Hepatocyte (in vitro differentiated cells): ENCODE data around the gene PGGHG. TPM values are rescaled to one million over a fixed set of nuclear protein-coding genes. Genes with fewer than 3 reads are reported as not detected.
A peak's percentile ranks its signal among the peaks of the same experiment; 100 is the strongest.

Source experiments
- DNase-seq: peaks from one replicate; pipeline ENCODE4 v3.0.0-alpha.2; 2016; ENCODE audit warnings: low spot score
- H2AFZ ChIP-seq: fragments of 200-600 bp; sonication (generic); 2 replicates; pipeline ENCODE4 v1.6.0; 2016; ENCODE audit warnings: antibody characterized with exemption, mild to moderate bottlenecking
- H3K27ac ChIP-seq: fragments of 200-600 bp; sonication (generic); 2 replicates; pipeline ENCODE4 v1.5.1; 2016; ENCODE audit warnings: mild to moderate bottlenecking
- H3K27me3 ChIP-seq: fragments of 200-600 bp; sonication (generic); 2 replicates; pipeline ENCODE4 v1.6.1; 2016
- H3K36me3 ChIP-seq: fragments of 200-600 bp; sonication (generic); replicated peaks from 2 replicates; pipeline ENCODE4 v1.5.1; 2016; ENCODE audit warnings: low read depth; ENCODE audit not compliant: insufficient read depth
- H3K4me1 ChIP-seq: fragments of 200-600 bp; sonication (generic); 2 replicates; pipeline ENCODE4 v1.5.1; 2016; ENCODE audit warnings: mild to moderate bottlenecking, moderate library complexity; ENCODE audit not compliant: insufficient read depth
- H3K4me2 ChIP-seq: fragments of 200-600 bp; sonication (generic); 2 replicates; pipeline ENCODE4 v1.6.0; 2016
- H3K4me3 ChIP-seq: fragments of 200-600 bp; sonication (generic); 2 replicates; pipeline ENCODE4 v1.5.1; 2016; ENCODE audit warnings: mild to moderate bottlenecking
- H3K79me2 ChIP-seq: fragments of 200-600 bp; sonication (generic); 2 replicates; pipeline ENCODE4 v1.6.0; 2017; ENCODE audit warnings: mild to moderate bottlenecking
- H3K9me2 ChIP-seq: fragments of 200-600 bp; sonication (generic); replicated peaks from 2 replicates; pipeline ENCODE4 v1.6.0; 2017; ENCODE audit warnings: mild to moderate bottlenecking; ENCODE audit not compliant: insufficient read depth
- H3K9me3 ChIP-seq: fragments of 200-600 bp; sonication (generic); 2 replicates; pipeline ENCODE4 v1.5.1; 2016; ENCODE audit warnings: low read depth, mild to moderate bottlenecking
- H4K20me1 ChIP-seq: fragments of 200-600 bp; sonication (generic); 2 replicates; pipeline ENCODE4 v1.6.0; 2016; ENCODE audit warnings: mild to moderate bottlenecking; ENCODE audit not compliant: insufficient read depth, poor library complexity, severe bottlenecking
- EZH2 ChIP-seq: fragments of 200-600 bp; sonication (generic); IDR thresholded peaks from 2 replicates; pipeline ENCODE4 v1.6.1; 2016; ENCODE audit warnings: antibody characterized with exemption, mild to moderate bottlenecking, borderline replicate concordance
- EZH2phosphoT487 ChIP-seq: fragments of 200-600 bp; sonication (generic); IDR thresholded peaks from one replicate; pipeline ENCODE4 v1.6.1; 2018; ENCODE audit warnings: antibody characterized with exemption, mild to moderate bottlenecking, low read depth, moderate library complexity; ENCODE audit not compliant: unreplicated experiment, severe bottlenecking
- WGBS: methylation state at CpG from one replicate; pipeline ENCODE4 v1.1.6; 2016; ENCODE audit warnings: low lambda C conversion rate; ENCODE audit errors: missing lambda C conversion rate; 5-methylcytosine and 5-hydroxymethylcytosine counted together
- polyA plus RNA-seq: library from polyadenylated mRNA; unstranded; fragments of >200 nt; fragmentation: Nextera tagmentation; extraction: Ambion mirVana; gene quantifications from 2 replicates; pipeline ENCODE4 v1.2.1, GENCODE V29; 2016
- total RNA-seq: library from RNA; depleted of rRNA; stranded (reverse); fragments of >200 nt; gene quantifications from 2 replicates; pipeline ENCODE4 v1.2.3, GENCODE V29; 2014
- TF ChIP-seq, protein P1 (sequence below): fragments of 200-600 bp; sonication (generic); IDR thresholded peaks from 2 replicates; pipeline ENCODE4 v1.5.1; 2016; ENCODE audit warnings: antibody characterized with exemption, mild to moderate bottlenecking; ENCODE audit not compliant: poor library complexity

PGGHG gene
- total and polyA plus RNA-seq, 2 experiments from 2014 or later: 19.2 to 27.9 TPM

DNA sequence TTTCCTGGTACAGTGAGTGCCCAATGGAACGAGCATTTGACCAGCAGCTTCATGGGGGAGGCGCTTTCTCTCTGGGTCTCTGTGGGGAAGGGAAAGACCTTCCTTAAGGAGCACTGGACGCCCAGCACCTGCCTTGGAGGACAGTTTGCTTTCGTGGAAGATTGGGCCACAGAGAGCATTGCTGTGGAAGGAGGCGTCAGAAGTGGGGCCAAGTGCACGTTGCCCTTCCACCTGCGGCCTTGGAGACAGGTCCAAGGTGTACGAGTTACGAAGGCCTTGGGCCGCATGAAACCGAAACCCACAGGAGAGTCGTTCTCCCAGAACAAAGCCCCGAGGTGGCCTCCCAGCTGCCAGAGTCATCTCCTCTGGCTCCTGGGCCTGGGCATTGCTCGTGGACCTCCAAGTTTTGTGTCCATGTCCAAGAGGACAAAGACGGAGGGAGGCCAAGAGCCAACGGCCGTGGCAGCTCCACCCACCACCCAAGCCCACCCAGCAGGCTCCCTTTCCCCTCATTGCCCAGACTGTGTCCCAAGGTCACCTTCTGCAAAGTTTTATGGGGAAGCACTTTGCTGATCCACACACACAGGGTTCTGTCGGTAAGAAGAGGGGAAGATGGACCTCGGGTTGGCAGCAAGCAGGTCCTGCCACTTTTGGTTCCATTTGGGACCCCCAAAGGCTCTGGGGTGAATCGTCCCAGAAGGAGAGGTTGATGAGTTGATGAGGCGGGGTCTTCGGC lies 16.6 kb upstream of the PGGHG start:
- H3K9me3 ChIP-seq: no peaks in the 10 kb centered on the region
- no peak overlapping the region for H3K4me3 ChIP-seq
- no peaks in the 10 kb centered on the region for H3K79me2 ChIP-seq
- H3K36me3 ChIP-seq: no peaks in the 10 kb centered on the region
- H2AFZ ChIP-seq: no peak overlapping the region
- no peaks in the 10 kb centered on the region for H3K27me3 ChIP-seq
- 94% methylated on average over 22 of the region's 22 CpGs for WGBS
- TF ChIP-seq, protein P1, sequence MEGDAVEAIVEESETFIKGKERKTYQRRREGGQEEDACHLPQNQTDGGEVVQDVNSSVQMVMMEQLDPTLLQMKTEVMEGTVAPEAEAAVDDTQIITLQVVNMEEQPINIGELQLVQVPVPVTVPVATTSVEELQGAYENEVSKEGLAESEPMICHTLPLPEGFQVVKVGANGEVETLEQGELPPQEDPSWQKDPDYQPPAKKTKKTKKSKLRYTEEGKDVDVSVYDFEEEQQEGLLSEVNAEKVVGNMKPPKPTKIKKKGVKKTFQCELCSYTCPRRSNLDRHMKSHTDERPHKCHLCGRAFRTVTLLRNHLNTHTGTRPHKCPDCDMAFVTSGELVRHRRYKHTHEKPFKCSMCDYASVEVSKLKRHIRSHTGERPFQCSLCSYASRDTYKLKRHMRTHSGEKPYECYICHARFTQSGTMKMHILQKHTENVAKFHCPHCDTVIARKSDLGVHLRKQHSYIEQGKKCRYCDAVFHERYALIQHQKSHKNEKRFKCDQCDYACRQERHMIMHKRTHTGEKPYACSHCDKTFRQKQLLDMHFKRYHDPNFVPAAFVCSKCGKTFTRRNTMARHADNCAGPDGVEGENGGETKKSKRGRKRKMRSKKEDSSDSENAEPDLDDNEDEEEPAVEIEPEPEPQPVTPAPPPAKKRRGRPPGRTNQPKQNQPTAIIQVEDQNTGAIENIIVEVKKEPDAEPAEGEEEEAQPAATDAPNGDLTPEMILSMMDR: no peak
- TF ChIP-seq EZH2phosphoT487 (no peak), EZH2 (no peak)
- H3K4me1 ChIP-seq: peaks cover 7% of the 10 kb centered on the region
- peak overlapping the region; percentile 55 for H3K27ac ChIP-seq
- DNase-seq: no peak
- no peaks in the 10 kb centered on the region for H3K9me2 ChIP-seq
- H4K20me1 ChIP-seq: no peaks in the 10 kb centered on the region
- H3K4me2 ChIP-seq: no peak overlapping the region

DNA sequence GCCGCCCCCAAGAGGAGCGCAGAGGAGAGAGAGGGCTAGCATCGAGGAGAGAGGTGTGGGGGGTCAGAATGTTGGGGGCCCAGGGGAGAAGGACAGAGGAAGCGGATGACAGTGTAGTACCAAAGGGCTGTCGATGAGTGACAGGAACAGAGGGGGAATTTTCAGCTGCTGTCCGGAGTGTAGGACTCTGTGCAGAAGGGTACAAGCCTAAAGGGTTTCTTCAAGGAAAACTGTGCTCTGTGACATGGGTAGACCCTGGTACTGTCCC lies 16.1 kb upstream of the PGGHG start:
- no peak overlapping the region for H3K4me2 ChIP-seq
- H3K9me3 ChIP-seq: no peaks in the 10 kb centered on the region
- H3K27ac ChIP-seq: no peak overlapping the region
- WGBS: 95% methylated on average over 6 of the region's 6 CpGs
- H3K79me2 ChIP-seq: no peaks in the 10 kb centered on the region
- H3K36me3 ChIP-seq: no peaks in the 10 kb centered on the region
- H4K20me1 ChIP-seq: no peaks in the 10 kb centered on the region
- H3K4me1 ChIP-seq: peaks cover 7% of the 10 kb centered on the region
- no peak overlapping the region for H2AFZ ChIP-seq
- no peak for DNase-seq
- H3K4me3 ChIP-seq: no peak overlapping the region
- H3K27me3 ChIP-seq: no peaks in the 10 kb centered on the region
- H3K9me2 ChIP-seq: no peaks in the 10 kb centered on the region
- TF ChIP-seq, protein P1: no peak
- TF ChIP-seq EZH2 (no peak), EZH2phosphoT487 (no peak)

DNA sequence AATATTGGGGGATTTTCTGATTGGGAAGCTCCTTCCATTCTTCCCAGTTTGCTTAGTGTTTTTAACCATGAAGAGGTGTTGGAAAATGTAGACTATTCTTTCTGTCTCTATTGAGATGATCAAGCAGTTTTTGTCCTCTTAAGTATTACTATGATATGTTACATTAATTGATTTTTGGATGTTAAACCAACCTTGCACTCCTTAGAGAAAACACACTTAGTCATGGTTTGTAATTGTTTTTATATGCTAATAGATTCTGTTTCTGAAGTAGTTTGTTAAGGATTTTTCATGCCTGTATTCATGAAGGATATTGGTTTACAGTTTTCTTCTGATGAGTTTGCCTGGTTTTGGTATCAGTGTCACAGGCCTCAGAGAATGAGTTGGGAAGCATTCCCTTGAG lies 12.7 kb upstream of the PGGHG start:
- Histone ChIP-seq H3K4me3 (no peak overlapping the region), H4K20me1 (no peaks in the 10 kb centered on the region), H3K36me3 (no peaks in the 10 kb centered on the region), H3K4me1 (peaks cover 3% of the 10 kb centered on the region), H3K27ac (no peak overlapping the region), H2AFZ (no peak overlapping the region), H3K27me3 (no peaks in the 10 kb centered on the region), H3K79me2 (no peaks in the 10 kb centered on the region), H3K4me2 (no peak overlapping the region), H3K9me2 (no peaks in the 10 kb centered on the region), H3K9me3 (no peaks in the 10 kb centered on the region)
- TF ChIP-seq EZH2: no peak
- TF ChIP-seq, protein P1: no peak
- TF ChIP-seq EZH2phosphoT487: no peak
- no peak for DNase-seq
